NT2/D1 (cell line): ENCODE data around the gene SYNE2.
A peak's percentile ranks its signal among the peaks of the same experiment; 100 is the strongest.

ENCODE experiments used
- DNase-seq: peaks from one replicate; pipeline ENCODE4 v3.0.0-alpha.2; 2011; ENCODE audit warnings: low read depth, low spot score
- H3K27me3 ChIP-seq: 2 replicates; pipeline ENCODE4 v1.6.0; 2011; ENCODE audit warnings: mild to moderate bottlenecking; ENCODE audit not compliant: insufficient read length, insufficient read depth
- H3K36me3 ChIP-seq: 2 replicates; pipeline ENCODE4 v1.6.1; 2011; ENCODE audit warnings: mild to moderate bottlenecking, low read length, mixed read lengths; ENCODE audit not compliant: insufficient read depth, insufficient read length
- H3K4me1 ChIP-seq: 2 replicates; pipeline ENCODE4 v1.5.1; 2011; ENCODE audit not compliant: insufficient read depth, insufficient read length
- H3K4me3 ChIP-seq: 2 replicates; pipeline ENCODE4 v1.5.1; 2011; ENCODE audit warnings: low read depth; ENCODE audit not compliant: insufficient read length
- H3K9ac ChIP-seq: 2 replicates; pipeline ENCODE4 v1.6.0; 2011; ENCODE audit warnings: low read depth; ENCODE audit not compliant: insufficient read length
- H3K9me3 ChIP-seq: 2 replicates; pipeline ENCODE4 v1.5.1; 2011; ENCODE audit warnings: mild to moderate bottlenecking, low read length; ENCODE audit not compliant: insufficient read depth
- SUZ12 ChIP-seq: IDR thresholded peaks from 2 replicates; pipeline ENCODE4 v1.6.1; 2011; ENCODE audit not compliant: insufficient read length, insufficient read depth; ENCODE audit errors: extremely low read depth
- YY1 ChIP-seq: IDR thresholded peaks from 2 replicates; pipeline ENCODE4 v1.6.1; 2011; ENCODE audit not compliant: insufficient read length, insufficient read depth
- ZNF274 ChIP-seq: IDR thresholded peaks from 2 replicates; pipeline ENCODE4 v1.6.1; 2011; ENCODE audit warnings: mild to moderate bottlenecking, low read depth, low read length

The SYNE2 gene

GRCh38 chr14:64184103-64184729 lies 331.4 kb downstream of the SYNE2 start:
- no peaks in the 10 kb centered on the region for H3K36me3 ChIP-seq

GRCh38 chr14:64185184-64185583 lies 332.4 kb downstream of the SYNE2 start:
- no peaks in the 10 kb centered on the region for H3K4me1 ChIP-seq
- no peak for TF ChIP-seq YY1
- no peak for TF ChIP-seq SUZ12
- no peak for TF ChIP-seq ZNF274
- no peak for DNase-seq
- H3K9me3 ChIP-seq = peaks cover 14% of the 10 kb centered on the region; the same call in 1 of the 2 replicates
- no peak overlapping the region for H3K4me3 ChIP-seq
- H3K27me3 ChIP-seq = no peaks in the 10 kb centered on the region
- peaks cover 8% of the 10 kb centered on the region for H3K36me3 ChIP-seq
- H3K9ac ChIP-seq = no peak overlapping the region

More at GRCh38 chr14:64184103-64184729, 331.4 kb downstream of the SYNE2 start:
- H3K27me3 ChIP-seq = no peaks in the 10 kb centered on the region
- H3K4me1 ChIP-seq = no peaks in the 10 kb centered on the region
- H3K9ac ChIP-seq = no peak overlapping the region
- H3K9me3 ChIP-seq = peaks cover 14% of the 10 kb centered on the region; the same call in 1 of the 2 replicates
- TF ChIP-seq ZNF274 = no peak
- TF ChIP-seq SUZ12 = no peak
- no peak for TF ChIP-seq YY1
- no peak for DNase-seq
- no peak overlapping the region for H3K4me3 ChIP-seq

GRCh38 chr14:64186231-64187129 lies 333.7 kb downstream of the SYNE2 start:
- TF ChIP-seq ZNF274 (no peak), YY1 (no peak), SUZ12 (no peak)
- H3K36me3 ChIP-seq = peaks cover 11% of the 10 kb centered on the region
- H3K27me3 ChIP-seq = no peaks in the 10 kb centered on the region
- peak; percentile 64 for DNase-seq
- H3K4me3 ChIP-seq = peak overlapping the region; percentile 50
- no peaks in the 10 kb centered on the region for H3K4me1 ChIP-seq
- H3K9me3 ChIP-seq = peaks cover 14% of the 10 kb centered on the region; the same call in 1 of the 2 replicates
- peak overlapping the region; percentile 70 for H3K9ac ChIP-seq

DNA sequence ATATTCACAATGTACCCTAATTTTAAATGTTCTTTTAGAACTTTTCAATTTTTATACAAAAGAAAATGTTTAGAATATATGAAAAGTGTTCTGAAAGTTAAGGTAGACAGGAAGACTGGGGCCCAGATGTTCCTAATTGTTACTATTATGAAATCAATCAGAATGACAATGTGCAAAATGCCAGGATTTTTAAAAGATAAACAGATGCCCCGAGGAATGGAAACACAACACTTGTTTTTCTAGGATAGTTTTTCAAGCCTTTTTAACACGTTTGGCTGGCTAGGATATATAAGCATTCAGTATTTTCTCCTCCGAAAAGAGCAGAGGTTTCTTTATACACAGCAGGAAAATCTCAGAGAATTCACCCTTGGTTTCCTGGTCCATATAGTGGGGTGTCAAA lies 334.5 kb downstream of the SYNE2 start:
- Histone ChIP-seq H3K9ac (peak overlapping the region; percentile 44), H3K4me3 (peak overlapping the region; percentile 50), H3K4me1 (no peaks in the 10 kb centered on the region), H3K36me3 (peaks cover 11% of the 10 kb centered on the region), H3K27me3 (no peaks in the 10 kb centered on the region), H3K9me3 (peaks cover 14% of the 10 kb centered on the region; the same call in 1 of the 2 replicates)
- no peak for DNase-seq
- TF ChIP-seq SUZ12 = no peak
- no peak for TF ChIP-seq ZNF274
- no peak for TF ChIP-seq YY1

DNA sequence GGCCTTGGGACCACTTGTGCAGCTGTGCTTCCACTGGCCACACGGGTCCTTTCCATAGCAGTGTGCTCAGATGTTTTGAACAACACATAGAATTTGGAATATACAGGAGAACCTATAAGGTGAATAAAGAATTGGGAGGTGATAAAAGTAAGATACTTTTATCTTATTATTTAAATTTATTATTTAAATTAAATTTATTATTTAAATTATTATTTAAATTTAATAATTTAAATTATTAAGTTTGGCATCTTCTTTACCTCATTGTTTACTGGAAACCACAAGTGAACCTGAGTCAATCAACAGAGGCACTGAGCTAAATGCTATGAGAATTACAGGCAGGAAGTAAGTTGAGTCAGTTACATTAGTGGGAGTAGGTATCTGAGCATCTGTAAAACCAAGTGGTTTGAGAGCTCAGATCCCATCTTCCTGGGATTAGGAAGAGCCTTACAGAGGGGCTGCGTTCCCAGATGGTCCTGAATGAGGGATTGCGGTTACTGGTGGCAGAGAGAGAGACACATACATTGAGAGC lies 338.2 kb downstream of the SYNE2 start:
- Histone ChIP-seq H3K4me1 (no peaks in the 10 kb centered on the region), H3K36me3 (peaks cover 11% of the 10 kb centered on the region), H3K27me3 (no peaks in the 10 kb centered on the region), H3K9me3 (no peaks in the 10 kb centered on the region), H3K9ac (no peak overlapping the region), H3K4me3 (no peak overlapping the region)
- DNase-seq = no peak
- TF ChIP-seq YY1 (no peak), ZNF274 (no peak), SUZ12 (no peak)

DNA sequence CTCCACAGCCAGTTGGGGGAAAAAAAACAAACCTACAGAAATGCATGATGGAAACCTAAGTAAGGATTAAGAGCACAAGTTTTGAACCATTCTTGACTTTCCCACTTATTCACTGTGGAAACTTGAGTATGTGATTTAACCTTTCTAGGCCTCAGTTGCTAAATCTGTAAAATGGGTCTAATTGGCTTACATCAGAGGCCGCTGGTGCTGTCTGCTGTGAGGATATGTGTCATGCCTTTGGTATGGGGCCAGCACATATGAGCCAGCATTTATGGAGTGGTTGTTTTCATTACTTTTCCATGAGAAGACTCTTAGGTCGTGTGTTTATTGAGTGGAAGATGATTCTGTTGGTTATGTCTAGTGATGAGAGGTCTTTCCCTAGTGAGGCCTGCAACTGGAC lies 339.0 kb downstream of the SYNE2 start:
- Histone ChIP-seq H3K36me3 (peaks cover 11% of the 10 kb centered on the region), H3K27me3 (no peaks in the 10 kb centered on the region), H3K4me1 (no peaks in the 10 kb centered on the region), H3K9me3 (no peaks in the 10 kb centered on the region), H3K4me3 (no peak overlapping the region), H3K9ac (no peak overlapping the region)
- no peak for DNase-seq
- TF ChIP-seq SUZ12 = no peak
- no peak for TF ChIP-seq ZNF274
- TF ChIP-seq YY1 = no peak

- Histone ChIP-seq H3K36me3 (peaks cover 11% of the 10 kb centered on the region), H3K4me3 (no peak overlapping the region), H3K27me3 (no peaks in the 10 kb centered on the region), H3K9ac (no peak overlapping the region), H3K4me1 (no peaks in the 10 kb centered on the region), H3K9me3 (no peaks in the 10 kb centered on the region)
- DNase-seq = no peak
- TF ChIP-seq YY1 (no peak), SUZ12 (no peak), ZNF274 (no peak)
These were observed 341.0 kb downstream of the SYNE2 start for GRCh38 chr14:64193821-64194220.
